ENCODE results near the gene BACE2. TPM values are rescaled to one million over a fixed set of nuclear protein-coding genes. Genes with fewer than 3 reads are reported as not detected.

BACE2 gene
- total and polyA plus RNA-seq, 2 donors (not counting 1 experiment from before 2014, with no cell fraction given) = 19.5 to 31.5 TPM

DNA sequence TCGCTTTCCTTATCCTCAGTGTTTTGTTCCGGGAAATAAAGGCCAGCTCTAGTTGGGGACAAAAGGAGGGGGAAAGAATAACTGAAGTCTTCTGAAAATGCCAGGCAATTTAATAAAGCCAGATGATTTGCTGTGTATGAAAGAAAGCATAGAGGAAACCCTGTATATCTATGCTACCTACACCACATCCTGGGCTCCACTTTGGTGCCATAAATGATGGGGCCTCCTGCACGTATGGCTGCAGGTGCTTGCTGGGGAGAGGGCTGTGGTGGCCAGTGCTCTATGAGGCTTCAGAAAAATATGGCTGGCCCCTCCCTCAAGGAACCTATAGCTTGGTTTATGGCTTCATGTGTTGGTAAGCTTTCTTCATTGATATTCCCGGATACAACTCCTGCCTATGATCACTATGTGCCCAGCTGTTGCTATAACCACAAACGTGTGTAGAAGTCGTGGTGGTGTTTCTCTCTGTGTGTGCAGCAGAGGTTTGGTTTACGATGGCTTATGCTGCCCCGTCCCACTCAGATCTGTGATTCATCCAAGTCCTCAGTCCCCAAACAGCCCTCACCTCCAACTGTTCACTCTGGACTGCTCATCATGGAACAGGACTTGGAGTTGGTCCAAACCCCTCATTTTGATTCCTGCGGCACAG, 59.5 kb downstream of the BACE2 start:
- H3K9me3 ChIP-seq (ENCODE audit: control insufficient read depth, insufficient read depth, low read depth, low read length) = no peaks in the 10 kb centered on the region
- no peak overlapping the region for H3K4me2 ChIP-seq (ENCODE audit: extremely low read depth, insufficient read depth, low read length)
- H3K4me3 ChIP-seq (replicated peaks in 1 of 4; ENCODE audit: control extremely low read depth in 1 of 4, insufficient read depth in 1 of 4, low read depth in 3 of 4, low read length in 4 of 4) = no peak overlapping the region
- H3K36me3 ChIP-seq (ENCODE audit: control insufficient read depth, insufficient read depth, low read length) = no peaks in the 10 kb centered on the region
- H4K20me1 ChIP-seq (ENCODE audit: control insufficient read depth, extremely low read depth, insufficient read depth, low read length) = no peaks in the 10 kb centered on the region
- H3K27ac ChIP-seq (ENCODE audit: insufficient read depth, low read length) = no peak overlapping the region
- no peaks in the 10 kb centered on the region for H3K27me3 ChIP-seq (ENCODE audit: control insufficient read depth, insufficient read depth, low read length)
- no peak overlapping the region for H2AFZ ChIP-seq (ENCODE audit: low read length)
- no peaks in the 10 kb centered on the region for H3K79me2 ChIP-seq (ENCODE audit: control insufficient read depth, insufficient read depth, low read length)
- H3K4me1 ChIP-seq (ENCODE audit: control insufficient read depth, extremely low read depth, insufficient read depth, low read length) = no peaks in the 10 kb centered on the region
- no peak for TF ChIP-seq EZH2 (IDR thresholded peaks at IDR 0.05; ENCODE audit: low read length, missing control alignments)
- TF ChIP-seq, protein P1, sequence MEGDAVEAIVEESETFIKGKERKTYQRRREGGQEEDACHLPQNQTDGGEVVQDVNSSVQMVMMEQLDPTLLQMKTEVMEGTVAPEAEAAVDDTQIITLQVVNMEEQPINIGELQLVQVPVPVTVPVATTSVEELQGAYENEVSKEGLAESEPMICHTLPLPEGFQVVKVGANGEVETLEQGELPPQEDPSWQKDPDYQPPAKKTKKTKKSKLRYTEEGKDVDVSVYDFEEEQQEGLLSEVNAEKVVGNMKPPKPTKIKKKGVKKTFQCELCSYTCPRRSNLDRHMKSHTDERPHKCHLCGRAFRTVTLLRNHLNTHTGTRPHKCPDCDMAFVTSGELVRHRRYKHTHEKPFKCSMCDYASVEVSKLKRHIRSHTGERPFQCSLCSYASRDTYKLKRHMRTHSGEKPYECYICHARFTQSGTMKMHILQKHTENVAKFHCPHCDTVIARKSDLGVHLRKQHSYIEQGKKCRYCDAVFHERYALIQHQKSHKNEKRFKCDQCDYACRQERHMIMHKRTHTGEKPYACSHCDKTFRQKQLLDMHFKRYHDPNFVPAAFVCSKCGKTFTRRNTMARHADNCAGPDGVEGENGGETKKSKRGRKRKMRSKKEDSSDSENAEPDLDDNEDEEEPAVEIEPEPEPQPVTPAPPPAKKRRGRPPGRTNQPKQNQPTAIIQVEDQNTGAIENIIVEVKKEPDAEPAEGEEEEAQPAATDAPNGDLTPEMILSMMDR (conservative IDR thresholded peaks at IDR 0.05 in 1 of 2, IDR thresholded peaks at IDR 0.05 in 1 of 2; ENCODE audit: low read depth in 1 of 2, low read length in 2 of 2) = no peak
- no peak overlapping the region for H3K9ac ChIP-seq (ENCODE audit: insufficient read depth, low read length)
- no peak for DNase-seq (ENCODE audit: low read depth in 2 of 2)

DNA sequence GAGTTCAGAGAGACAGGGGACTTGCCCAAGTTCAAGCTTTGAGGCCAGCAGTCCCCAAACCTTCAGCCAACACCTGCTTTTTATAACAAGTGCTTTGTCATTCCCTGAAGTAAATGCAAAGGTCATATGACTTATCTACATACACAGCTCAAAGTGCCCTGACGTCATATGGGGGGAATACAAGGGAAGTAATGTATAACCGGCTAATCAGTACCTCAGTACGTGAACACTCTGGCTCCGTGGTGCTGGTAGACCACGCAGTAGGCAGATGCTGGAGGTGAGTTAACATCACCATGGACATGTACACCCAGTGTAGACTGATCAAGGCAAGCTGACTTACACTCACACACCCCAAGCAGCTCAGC, 60.0 kb downstream of the BACE2 start:
- Histone ChIP-seq H2AFZ (ENCODE audit: low read length) (no peak overlapping the region), H3K4me2 (ENCODE audit: extremely low read depth, insufficient read depth, low read length) (no peak overlapping the region), H3K9ac (ENCODE audit: insufficient read depth, low read length) (no peak overlapping the region), H3K79me2 (ENCODE audit: control insufficient read depth, insufficient read depth, low read length) (no peaks in the 10 kb centered on the region), H4K20me1 (ENCODE audit: control insufficient read depth, extremely low read depth, insufficient read depth, low read length) (no peaks in the 10 kb centered on the region), H3K9me3 (ENCODE audit: control insufficient read depth, insufficient read depth, low read depth, low read length) (no peaks in the 10 kb centered on the region), H3K27me3 (ENCODE audit: control insufficient read depth, insufficient read depth, low read length) (no peaks in the 10 kb centered on the region), H3K4me1 (ENCODE audit: control insufficient read depth, extremely low read depth, insufficient read depth, low read length) (no peaks in the 10 kb centered on the region), H3K27ac (ENCODE audit: insufficient read depth, low read length) (no peak overlapping the region), H3K36me3 (ENCODE audit: control insufficient read depth, insufficient read depth, low read length) (no peaks in the 10 kb centered on the region), H3K4me3 (replicated peaks in 1 of 4; ENCODE audit: control extremely low read depth in 1 of 4, insufficient read depth in 1 of 4, low read depth in 3 of 4, low read length in 4 of 4) (no peak overlapping the region)
- TF ChIP-seq, protein P1 (conservative IDR thresholded peaks at IDR 0.05 in 1 of 2, IDR thresholded peaks at IDR 0.05 in 1 of 2; ENCODE audit: low read depth in 1 of 2, low read length in 2 of 2) = no peak
- TF ChIP-seq EZH2 (IDR thresholded peaks at IDR 0.05; ENCODE audit: low read length, missing control alignments) = no peak
- no peak for DNase-seq (ENCODE audit: low read depth in 2 of 2)

DNA sequence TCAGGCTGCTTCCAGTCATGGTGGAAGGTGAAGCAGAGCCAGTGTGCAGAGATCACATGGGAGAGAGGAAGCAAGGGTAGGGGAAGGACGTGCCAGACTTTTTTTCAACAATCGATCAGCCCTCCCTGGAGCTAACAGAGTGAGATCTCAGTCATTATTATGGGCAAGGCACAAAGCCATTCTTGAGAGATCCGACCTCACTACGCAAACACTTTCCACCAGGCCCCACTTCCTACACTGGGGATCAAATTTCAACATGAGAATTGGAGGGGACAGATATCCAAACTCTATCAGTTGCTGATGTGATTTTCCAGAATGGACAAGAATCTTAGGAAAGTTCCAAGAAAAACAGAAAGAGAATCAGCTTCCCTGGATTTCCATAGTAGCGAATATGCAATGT, 60.5 kb downstream of the BACE2 start:
- Histone ChIP-seq H3K79me2 (ENCODE audit: control insufficient read depth, insufficient read depth, low read length) (no peaks in the 10 kb centered on the region), H3K36me3 (ENCODE audit: control insufficient read depth, insufficient read depth, low read length) (no peaks in the 10 kb centered on the region), H3K27ac (ENCODE audit: insufficient read depth, low read length) (no peak overlapping the region), H3K4me1 (ENCODE audit: control insufficient read depth, extremely low read depth, insufficient read depth, low read length) (no peaks in the 10 kb centered on the region), H4K20me1 (ENCODE audit: control insufficient read depth, extremely low read depth, insufficient read depth, low read length) (no peaks in the 10 kb centered on the region), H3K4me3 (replicated peaks in 1 of 4; ENCODE audit: control extremely low read depth in 1 of 4, insufficient read depth in 1 of 4, low read depth in 3 of 4, low read length in 4 of 4) (no peak overlapping the region), H3K9ac (ENCODE audit: insufficient read depth, low read length) (no peak overlapping the region), H3K27me3 (ENCODE audit: control insufficient read depth, insufficient read depth, low read length) (no peaks in the 10 kb centered on the region), H2AFZ (ENCODE audit: low read length) (no peak overlapping the region), H3K4me2 (ENCODE audit: extremely low read depth, insufficient read depth, low read length) (no peak overlapping the region), H3K9me3 (ENCODE audit: control insufficient read depth, insufficient read depth, low read depth, low read length) (no peaks in the 10 kb centered on the region)
- no peak for TF ChIP-seq EZH2 (IDR thresholded peaks at IDR 0.05; ENCODE audit: low read length, missing control alignments)
- TF ChIP-seq, protein P1 (conservative IDR thresholded peaks at IDR 0.05 in 1 of 2, IDR thresholded peaks at IDR 0.05 in 1 of 2; ENCODE audit: low read depth in 1 of 2, low read length in 2 of 2) = no peak
- DNase-seq (ENCODE audit: low read depth in 2 of 2) = no peak

Measured in fibroblast of lung (primary cell).